ENCODE measurements around the gene NMT1. TPM values are rescaled to one million over a fixed set of nuclear protein-coding genes. Genes with fewer than 3 reads are reported as not detected.

Gene NMT1
- total RNA-seq, 2 experiments from 2014 or later, result 156 to 169 TPM

- no peak overlapping the region for H3K4me3 Mint-ChIP-seq
- no peaks in the 10 kb centered on the region for H3K9me3 Mint-ChIP-seq
- H3K27me3 Mint-ChIP-seq, result no peaks in the 10 kb centered on the region
- ChIA-PET POLR2A (interaction anchor here (0.6 to 1.9 kb wide), 3 partner anchors 10 to 60 kb away, joined by 3 to 5 read pairs (median 3); no protein-coding TSS in a partner anchor), CTCF (interaction anchor here (1.3 to 6.5 kb wide), 2 partner anchors 8 to 45 kb away, joined by 3 to 31 read pairs; partner anchors contain the start of gene ACBD4)
- peaks cover 41% of the 10 kb centered on the region for H3K36me3 Mint-ChIP-seq (ENCODE audit: low read depth)
- intact Hi-C loops (cut with micrococcal nuclease), result no loop called here
- peak overlapping the region; percentile 42 for H3K27ac Mint-ChIP-seq
- ATAC-seq (no peak), DNase-seq (no peak)
- no peak for TF ChIP-seq CTCF (IDR thresholded peaks at IDR 0.05)
- H3K4me1 Mint-ChIP-seq (ENCODE audit: low read depth), result peaks cover 2% of the 10 kb centered on the region
Measured at GRCh38 chr17:45090711-45091110, 29.6 kb downstream of the NMT1 start.

GRCh38 chr17:45091778-45092425, 30.8 kb downstream of the NMT1 start:
- no peaks in the 10 kb centered on the region for H3K9me3 Mint-ChIP-seq
- no peak for TF ChIP-seq CTCF (IDR thresholded peaks at IDR 0.05)
- DNase-seq (no peak), ATAC-seq (no peak)
- no peak overlapping the region for H3K4me3 Mint-ChIP-seq
- CTCF ChIA-PET, result no interaction called here
- no peaks in the 10 kb centered on the region for H3K27me3 Mint-ChIP-seq
- peaks cover 2% of the 10 kb centered on the region for H3K4me1 Mint-ChIP-seq (ENCODE audit: low read depth)
- POLR2A ChIA-PET, result interaction anchor here (1.9 kb wide), 1 partner anchor 12 kb away, joined by 5 read pairs; no protein-coding TSS in a partner anchor
- no peak overlapping the region for H3K27ac Mint-ChIP-seq
- peaks cover 44% of the 10 kb centered on the region for H3K36me3 Mint-ChIP-seq (ENCODE audit: low read depth)
- intact Hi-C loops (cut with micrococcal nuclease), result no loop called here

GRCh38 chr17:45092911-45093430, 31.9 kb downstream of the NMT1 start:
- H3K27me3 Mint-ChIP-seq, result no peaks in the 10 kb centered on the region
- peaks cover 43% of the 10 kb centered on the region for H3K36me3 Mint-ChIP-seq (ENCODE audit: low read depth)
- DNase-seq, result no peak
- no peak for TF ChIP-seq CTCF (IDR thresholded peaks at IDR 0.05)
- no peaks in the 10 kb centered on the region for H3K9me3 Mint-ChIP-seq
- H3K27ac Mint-ChIP-seq, result no peak overlapping the region
- H3K4me1 Mint-ChIP-seq (ENCODE audit: low read depth), result peaks cover 2% of the 10 kb centered on the region
- ATAC-seq, result no peak
- ChIA-PET CTCF (no interaction called here), POLR2A (no interaction called here)
- intact Hi-C loops (cut with micrococcal nuclease), result no loop called here
- no peak overlapping the region for H3K4me3 Mint-ChIP-seq

GRCh38 chr17:45093444-45094110, 32.5 kb downstream of the NMT1 start:
- H3K4me1 Mint-ChIP-seq (ENCODE audit: low read depth), result no peaks in the 10 kb centered on the region
- ATAC-seq (no peak), DNase-seq (no peak)
- CTCF ChIA-PET, result interaction anchor here (1.6 kb wide), 1 partner anchor 42 kb away, joined by 5 read pairs; the partner anchor contains the start of gene ACBD4
- H3K27me3 Mint-ChIP-seq, result no peaks in the 10 kb centered on the region
- intact Hi-C loops (cut with micrococcal nuclease), result no loop called here
- POLR2A ChIA-PET, result no interaction called here
- no peak for TF ChIP-seq CTCF (IDR thresholded peaks at IDR 0.05)
- no peak overlapping the region for H3K4me3 Mint-ChIP-seq
- no peaks in the 10 kb centered on the region for H3K9me3 Mint-ChIP-seq
- H3K36me3 Mint-ChIP-seq (ENCODE audit: low read depth), result peaks cover 46% of the 10 kb centered on the region
- H3K27ac Mint-ChIP-seq, result no peak overlapping the region

GRCh38 chr17:45096141-45096540, 35.0 kb downstream of the NMT1 start:
- Mint-ChIP-seq H3K27me3 (no peaks in the 10 kb centered on the region), H3K27ac (peak overlapping the region; percentile 53), H3K4me3 (no peak overlapping the region), H3K4me1 (ENCODE audit: low read depth) (no peaks in the 10 kb centered on the region), H3K9me3 (no peaks in the 10 kb centered on the region), H3K36me3 (ENCODE audit: low read depth) (peaks cover 49% of the 10 kb centered on the region)
- ChIA-PET POLR2A (interaction anchor here (0.9 kb wide), 1 partner anchor 30 kb away, joined by 3 read pairs; no protein-coding TSS in a partner anchor), CTCF (interaction anchor here (0.9 to 2.1 kb wide), 6 partner anchors 9 to 175 kb away, joined by 3 to 5 read pairs (median 4); partner anchors contain the start of genes ACBD4 and PLCD3)
- intact Hi-C loops (cut with micrococcal nuclease), result no loop called here
- peak; percentile 19 for TF ChIP-seq CTCF (IDR thresholded peaks at IDR 0.05)
- no peak for ATAC-seq
- DNase-seq, result peak; percentile 43

Measured in activated CD8-positive, alpha-beta T cell treated with anti-CD3 and anti-CD28 coated beads for 36 hours (primary cell).